GM18505 (cell line): ENCODE results near the gene NOG.

ENCODE experiments used
- ATAC-seq: cut with Tn5 transposase; IDR thresholded peaks from one replicate; pipeline ENCODE4 v1.9.1; 2021; ENCODE audit not compliant: unreplicated experiment
- POLR2A ChIP-seq: IDR thresholded peaks from 4 replicates; pipeline ENCODE4 v1.6.1; 2011; ENCODE audit warnings: borderline replicate concordance; ENCODE audit not compliant: insufficient read depth, insufficient read length; ENCODE audit errors: extremely low read depth

Gene NOG

GRCh38 chr17:56630202-56630601, 36.7 kb downstream of the NOG start:
- no peak for ATAC-seq
- TF ChIP-seq POLR2A: no peak

- no peak for ATAC-seq
- no peak for TF ChIP-seq POLR2A
Measured at GRCh38 chr17:56633681-56634080, 40.2 kb downstream of the NOG start.

- ATAC-seq: no peak
- TF ChIP-seq POLR2A: no peak
Measured at GRCh38 chr17:56635641-56636040, 42.1 kb downstream of the NOG start.

GRCh38 chr17:56636265-56636664, 42.8 kb downstream of the NOG start:
- no peak for ATAC-seq
- no peak for TF ChIP-seq POLR2A

- no peak for TF ChIP-seq POLR2A
Measured at GRCh38 chr17:56637254-56637653, 43.8 kb downstream of the NOG start.

GRCh38 chr17:56638591-56639051, 45.1 kb downstream of the NOG start:
- ATAC-seq: no peak
- no peak for TF ChIP-seq POLR2A

More at GRCh38 chr17:56637254-56637653, 43.8 kb downstream of the NOG start:
- ATAC-seq: no peak

GRCh38 chr17:56639517-56639916, 46.0 kb downstream of the NOG start:
- ATAC-seq: no peak
- no peak for TF ChIP-seq POLR2A

- no peak for TF ChIP-seq POLR2A
- ATAC-seq: no peak
Measured at GRCh38 chr17:56640116-56640515, 46.6 kb downstream of the NOG start.

GRCh38 chr17:56641373-56641772, 47.9 kb downstream of the NOG start:
- no peak for ATAC-seq
- no peak for TF ChIP-seq POLR2A

- no peak for ATAC-seq
- no peak for TF ChIP-seq POLR2A
Measured at GRCh38 chr17:56641894-56642293, 48.4 kb downstream of the NOG start.

- TF ChIP-seq POLR2A: no peak
- no peak for ATAC-seq
Measured at GRCh38 chr17:56642424-56642823, 48.9 kb downstream of the NOG start.
